ENCODE results near the gene INS. TPM values are rescaled to one million over a fixed set of nuclear protein-coding genes. Genes with fewer than 3 reads are reported as not detected.
A peak's percentile ranks its signal among the peaks of the same experiment; 100 is the strongest.

INS gene
- total and polyA plus RNA-seq, 2 of the 8 experiments (the other 6 are each of a cell fraction or from before 2014, with no cell fraction given) = not detected

- Histone ChIP-seq H3K79me2 (ENCODE audit: control insufficient read depth in 1 of 2, insufficient read depth in 2 of 2, low read length in 2 of 2) (no peaks in the 10 kb centered on the region), H4K8ac (ENCODE audit: extremely low read depth, insufficient read depth, low read length) (peak overlapping the region; percentile 57; the same call in 1 of the 2 replicates), H4K20me1 (replicated peaks in 1 of 2; ENCODE audit: control insufficient read depth in 1 of 2, insufficient read depth in 2 of 2, low read length in 2 of 2) (peaks cover 0 to 3% of the 10 kb centered on the region in 2 experiments), H3K4me2 (ENCODE audit: insufficient read depth in 1 of 2, low read depth in 2 of 2, low read length in 2 of 2) (no peak overlapping the region), H2AFZ (ENCODE audit: low read length) (no peak overlapping the region), H2AK5ac (ENCODE audit: low read depth, low read length) (no peak overlapping the region), H3K4me1 (replicated peaks in 1 of 4; ENCODE audit: control insufficient read depth in 3 of 4, insufficient read depth in 4 of 4, low read length in 3 of 4) (peaks cover 0 to 2% (median 0%) of the 10 kb centered on the region in 4 experiments; a peak in 1 of 7 replicates), H3K18ac (ENCODE audit: extremely low read depth, low read length) (no peak overlapping the region), H3K23me2 (ENCODE audit: low read depth, low read length) (no peaks in the 10 kb centered on the region), H2BK15ac (ENCODE audit: low read length) (no peak overlapping the region), H3K27me3 (replicated peaks in 1 of 4; ENCODE audit: control insufficient read depth in 3 of 4, extremely low read depth in 1 of 4, insufficient read depth in 3 of 4, low read length in 3 of 4) (no peaks in the 10 kb centered on the region), H3K9ac (replicated peaks in 1 of 4; ENCODE audit: extremely low read depth in 1 of 4, low read depth in 3 of 4, low read length in 3 of 4) (no peak overlapping the region), H3K79me1 (ENCODE audit: low read depth, low read length) (no peaks in the 10 kb centered on the region), H3K14ac (ENCODE audit: insufficient read length) (no peak overlapping the region), H3K27ac (ENCODE audit: low read depth, low read length) (no peak overlapping the region), H2BK120ac (replicated peaks; ENCODE audit: low read depth, low read length) (no peak overlapping the region), H3K23ac (ENCODE audit: insufficient read length) (no peak overlapping the region), H2BK20ac (ENCODE audit: low read length) (no peak overlapping the region), H4K5ac (ENCODE audit: insufficient read length, low read depth, low read length) (no peak overlapping the region), H2BK5ac (ENCODE audit: low read depth, low read length) (no peak overlapping the region), H2BK12ac (ENCODE audit: low read depth, low read length) (no peak overlapping the region), H3K36me3 (ENCODE audit: control insufficient read depth in 2 of 4, insufficient read depth in 4 of 4, low read length in 3 of 4) (no peaks in the 10 kb centered on the region), H3K9me3 (ENCODE audit: insufficient read depth in 2 of 2, low read depth in 1 of 2, low read length in 1 of 2) (no peaks in the 10 kb centered on the region), H3K4ac (replicated peaks; ENCODE audit: insufficient read length, low read depth, low read length) (no peak overlapping the region), H3K56ac (replicated peaks; ENCODE audit: insufficient read length, low read depth, low read length) (no peak overlapping the region), H3K4me3 (ENCODE audit: extremely low read depth in 1 of 4, insufficient read depth in 2 of 4, low read depth in 3 of 4, low read length in 4 of 4) (no peak overlapping the region), H4K91ac (replicated peaks; ENCODE audit: insufficient read length, low read length) (no peak overlapping the region)
- FAIRE-seq (no peak), DNase-seq (ENCODE audit: low read depth in 1 of 2, low spot score in 2 of 2) (no peak)
- no peak for TF ChIP-seq SRF (IDR thresholded peaks at IDR 0.05; ENCODE audit: low read depth, low read length)
- no peak for TF ChIP-seq POLR2A (IDR thresholded peaks at IDR 0.05; ENCODE audit: control extremely low read depth in 1 of 2, low read depth in 2 of 2, low read length in 2 of 2)
- TF ChIP-seq TEAD4 (IDR thresholded peaks at IDR 0.05; ENCODE audit: low read depth, low read length) = no peak
- TF ChIP-seq MAX (IDR thresholded peaks at IDR 0.05) = no peak
- TF ChIP-seq POU5F1 (IDR thresholded peaks at IDR 0.05; ENCODE audit: low read depth, low read length) = no peak
- TF ChIP-seq, protein P1, sequence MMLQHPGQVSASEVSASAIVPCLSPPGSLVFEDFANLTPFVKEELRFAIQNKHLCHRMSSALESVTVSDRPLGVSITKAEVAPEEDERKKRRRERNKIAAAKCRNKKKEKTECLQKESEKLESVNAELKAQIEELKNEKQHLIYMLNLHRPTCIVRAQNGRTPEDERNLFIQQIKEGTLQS (IDR thresholded peaks at IDR 0.05; ENCODE audit: insufficient read depth, low read depth, low read length) = no peak
- no peak for TF ChIP-seq FOSL1 (IDR thresholded peaks at IDR 0.05; ENCODE audit: insufficient read depth, low read depth, low read length)
- POLR2A ChIA-PET (ENCODE audit: partially characterized antibody) = interaction anchor here (1.5 kb wide), 1 partner anchor 193 kb away, joined by 3 read pairs; no protein-coding TSS in a partner anchor
- CTCF ChIA-PET (ENCODE audit: partially characterized antibody) = interaction anchor here (0.8 to 20.6 kb wide), 26 partner anchors 4 to 518 kb away, joined by 3 to 551 read pairs (median 10); partner anchors contain the start of genes INS, LSP1, MRPL23 and SYT8
- WGBS, 2 experiments (ENCODE audit: extremely low coverage in 1 of 2, insufficient coverage in 1 of 2, insufficient read length in 1 of 2, insufficient replicate concordance in 2 of 2, low coverage in 1 of 2, low lambda C conversion rate in 2 of 2, missing lambda C conversion rate in 1 of 2) = 69% methylated on average over 18 of the region's 18 CpGs; no CpG with 5 or more reads in 1 of the 2 experiments
These were observed 3.5 kb downstream of the INS start for GRCh38 chr11:2157294-2158040.

All from H1 (cell line).